Stomach smooth muscle (tissue), 2 donors: Measurements from ENCODE around the gene MRTFA.
"Not testable (repeated sequence)": the region's sequence is repeated elsewhere in the genome, so short reads cannot be mapped to it uniquely, and the experiment has no call there.

Experiments
- H3K27ac ChIP-seq: one replicate; pipeline ENCODE4 v1.7.0; 2013; ENCODE audit warnings: mild to moderate bottlenecking, low read length, inconsistent platforms
- H3K27me3 ChIP-seq, 2 donors: one replicate each; pipeline ENCODE4 v1.7.0; 2013; ENCODE audit warnings: low read length in 2 of 2; ENCODE audit not compliant: insufficient read depth in 2 of 2, control insufficient read depth in 1 of 2
- H3K36me3 ChIP-seq, 2 donors: one replicate each; pipeline ENCODE4 v1.7.0; 2013; ENCODE audit warnings: low read length in 2 of 2; ENCODE audit not compliant: control insufficient read depth in 2 of 2, insufficient read depth in 2 of 2
- H3K4me1 ChIP-seq: one replicate; pipeline ENCODE4 v1.7.0; 2013; ENCODE audit warnings: low read length; ENCODE audit not compliant: control insufficient read depth, insufficient read depth
- H3K4me3 ChIP-seq, 2 donors: one replicate each; pipeline ENCODE4 v1.7.0; 2013; ENCODE audit warnings: low read length in 2 of 2
- H3K9ac ChIP-seq, 2 donors: one replicate each; pipeline ENCODE4 v1.7.0; 2013; ENCODE audit warnings: low read length in 2 of 2, mild to moderate bottlenecking in 1 of 2
- H3K9me3 ChIP-seq, 2 donors: one replicate each; pipeline ENCODE4 v1.7.0; 2013; ENCODE audit warnings: low read length in 2 of 2; ENCODE audit not compliant: control insufficient read depth in 2 of 2
- donor health status: healthy.
- donor health status: Pancreatic carcinoma.

MRTFA gene

GRCh38 chr22:40533712-40534378 is 102.7 kb downstream of the MRTFA start:
- Histone ChIP-seq H3K9ac (no peak overlapping the region), H3K4me3 (no peak overlapping the region), H3K36me3 (no peaks in the 10 kb centered on the region), H3K27ac (no peak overlapping the region), H3K9me3 (no peaks in the 10 kb centered on the region), H3K27me3 (no peaks in the 10 kb centered on the region), H3K4me1 (peaks cover 15% of the 10 kb centered on the region)

DNA sequence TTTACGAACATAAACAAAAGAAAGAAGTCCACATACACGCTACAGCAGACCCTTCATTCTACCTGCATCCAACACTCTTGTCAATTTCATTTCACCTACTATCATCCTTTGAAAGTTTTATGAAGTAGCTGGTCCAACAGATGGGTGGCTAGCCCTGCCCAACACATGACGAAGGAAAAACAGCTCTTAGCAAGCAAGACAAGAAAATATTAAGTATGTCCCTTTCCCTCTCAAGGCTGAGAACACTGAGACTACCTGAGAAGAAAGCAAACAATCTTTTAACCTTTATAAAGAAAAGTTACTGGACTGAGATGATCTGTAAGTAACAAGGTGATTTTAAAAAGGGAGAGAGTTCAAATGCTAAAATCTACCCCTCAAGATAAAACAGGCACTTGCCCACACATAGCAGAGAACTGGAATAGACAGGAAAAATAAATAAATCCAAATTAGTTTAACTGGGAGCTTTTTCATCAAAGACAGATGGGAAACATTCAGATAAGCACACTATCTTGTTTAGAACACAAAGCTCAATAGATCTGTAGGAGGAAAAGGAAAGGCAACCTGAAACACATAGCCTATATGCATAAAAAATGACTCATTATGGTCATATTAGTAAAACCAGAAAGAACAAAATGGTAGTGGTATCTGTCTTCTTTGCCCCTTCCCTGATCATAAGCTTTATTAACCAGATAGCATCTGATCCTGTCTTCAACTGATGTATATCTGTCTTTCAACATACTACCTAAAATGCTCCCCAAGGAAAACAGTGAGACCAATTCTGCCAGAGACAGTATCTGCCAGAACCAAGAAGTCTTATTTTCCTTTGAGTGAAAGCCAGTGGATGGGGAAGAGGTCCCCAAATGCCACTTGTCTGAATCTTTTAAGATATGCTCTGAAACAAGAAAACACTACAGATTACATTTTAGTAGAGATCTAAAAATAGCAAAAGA is 104.3 kb downstream of the MRTFA start:
- H3K36me3 ChIP-seq, result no peaks in the 10 kb centered on the region
- no peaks in the 10 kb centered on the region for H3K27me3 ChIP-seq
- H3K9me3 ChIP-seq, result no peaks in the 10 kb centered on the region
- H3K9ac ChIP-seq, result no peak overlapping the region
- peak overlapping the region in 1 of 2 donors; percentile 10 for H3K4me3 ChIP-seq
- H3K27ac ChIP-seq, result no peak overlapping the region
- H3K4me1 ChIP-seq, result peaks cover 15% of the 10 kb centered on the region

DNA sequence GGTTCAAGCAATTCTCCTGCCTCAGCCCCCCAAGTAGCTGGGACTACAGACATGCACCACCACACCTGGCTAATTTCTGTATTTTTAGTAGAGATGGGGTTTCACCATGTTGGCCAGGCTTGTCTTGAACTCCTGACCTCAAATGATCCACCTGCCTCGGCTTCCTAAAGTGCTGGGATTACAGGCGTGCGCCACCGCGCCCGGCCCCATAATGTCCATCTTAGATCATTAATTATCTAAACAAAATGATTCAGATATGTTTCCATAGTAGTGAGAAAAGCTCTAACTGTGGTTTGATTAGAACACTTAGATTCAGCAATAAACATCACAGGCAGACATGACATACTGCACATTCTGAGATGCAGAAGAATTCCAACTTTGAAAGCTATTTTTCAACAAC is 106.1 kb downstream of the MRTFA start:
- not testable (repeated sequence) for H3K9ac ChIP-seq, H3K27ac ChIP-seq, H3K27me3 ChIP-seq, H3K36me3 ChIP-seq, H3K4me3 ChIP-seq, H3K9me3 ChIP-seq
- peaks cover 15% of the 10 kb centered on the region for H3K4me1 ChIP-seq

DNA sequence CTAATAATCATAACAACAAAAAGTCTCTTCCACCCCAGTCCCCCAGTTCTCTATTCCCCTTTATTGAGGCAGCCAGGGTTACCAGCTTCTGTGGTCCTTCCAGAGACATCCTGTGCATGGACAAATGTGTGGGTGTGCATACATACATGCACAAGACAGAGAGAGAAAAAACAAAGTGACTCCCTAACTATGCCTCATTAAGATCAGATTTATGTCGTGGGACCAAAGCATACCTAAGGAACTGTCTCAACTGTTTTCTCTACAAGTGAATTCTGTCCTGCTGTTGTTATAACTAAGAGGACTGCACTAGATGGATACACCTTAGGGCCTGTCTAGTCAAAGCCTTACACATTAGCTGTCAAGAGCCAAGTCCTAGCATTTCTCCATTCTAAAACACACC is 106.7 kb downstream of the MRTFA start:
- no peak overlapping the region for H3K9ac ChIP-seq
- H3K4me3 ChIP-seq, result no peak overlapping the region
- H3K36me3 ChIP-seq, result no peaks in the 10 kb centered on the region
- H3K9me3 ChIP-seq, result no peaks in the 10 kb centered on the region
- peaks cover 13% of the 10 kb centered on the region for H3K4me1 ChIP-seq
- no peaks in the 10 kb centered on the region for H3K27me3 ChIP-seq
- H3K27ac ChIP-seq, result no peak overlapping the region

DNA sequence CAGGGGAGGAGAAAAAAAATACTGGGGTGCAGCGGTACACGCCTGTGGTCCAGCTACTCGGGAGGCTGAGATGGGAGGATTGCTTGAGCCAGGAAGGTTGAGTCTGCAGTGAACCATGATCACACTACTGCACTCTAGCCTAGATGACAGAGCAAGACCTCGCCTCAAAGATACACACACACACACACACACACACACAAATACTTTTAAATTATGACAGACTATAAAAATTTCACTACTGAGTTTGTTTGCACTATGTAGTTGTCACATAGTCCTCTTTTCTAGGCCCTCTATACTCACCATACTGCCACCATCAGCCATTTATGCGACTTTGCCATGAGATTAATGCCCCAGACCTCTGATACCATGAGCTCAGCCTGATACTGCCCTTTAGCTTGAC is 109.6 kb downstream of the MRTFA start:
- no peak overlapping the region for H3K27ac ChIP-seq
- no peak overlapping the region for H3K4me3 ChIP-seq
- no peaks in the 10 kb centered on the region for H3K36me3 ChIP-seq
- H3K4me1 ChIP-seq, result peaks cover 2% of the 10 kb centered on the region
- no peaks in the 10 kb centered on the region for H3K27me3 ChIP-seq
- no peak overlapping the region for H3K9ac ChIP-seq
- H3K9me3 ChIP-seq, result no peaks in the 10 kb centered on the region

GRCh38 chr22:40525250-40525884 is 111.2 kb downstream of the MRTFA start:
- Histone ChIP-seq H3K27me3 (no peaks in the 10 kb centered on the region), H3K4me3 (no peak overlapping the region), H3K36me3 (no peaks in the 10 kb centered on the region), H3K9ac (no peak overlapping the region), H3K27ac (no peak overlapping the region), H3K9me3 (peaks cover 0 to 2% of the 10 kb centered on the region in 2 donors), H3K4me1 (peaks cover 2% of the 10 kb centered on the region)

GRCh38 chr22:40524392-40525249 is 111.9 kb downstream of the MRTFA start:
- Histone ChIP-seq H3K4me3 (no peak overlapping the region), H3K9me3 (peaks cover 0 to 3% of the 10 kb centered on the region in 2 donors), H3K4me1 (peaks cover 2% of the 10 kb centered on the region), H3K36me3 (no peaks in the 10 kb centered on the region), H3K27me3 (no peaks in the 10 kb centered on the region), H3K9ac (no peak overlapping the region), H3K27ac (no peak overlapping the region)

DNA sequence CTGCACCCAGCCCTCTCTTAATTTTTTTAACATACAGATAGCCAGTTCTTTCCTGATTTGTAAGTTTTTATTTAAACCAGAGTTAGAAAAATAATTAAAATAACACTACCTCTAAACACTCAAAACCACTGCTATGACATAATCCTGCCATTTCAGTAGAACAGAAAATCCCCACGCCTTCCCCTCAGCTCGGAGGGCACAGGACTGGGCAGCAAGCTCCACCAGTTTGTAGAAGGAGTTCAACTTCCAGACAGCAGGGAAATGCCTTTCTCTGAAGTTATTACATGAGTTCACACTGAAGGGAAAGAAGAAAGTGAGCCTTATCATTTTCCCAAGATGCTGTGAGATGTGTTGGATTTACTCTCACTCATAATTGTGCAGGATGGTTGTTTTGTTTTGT is 114.4 kb downstream of the MRTFA start:
- Histone ChIP-seq H3K27ac (no peak overlapping the region), H3K36me3 (no peaks in the 10 kb centered on the region), H3K27me3 (no peaks in the 10 kb centered on the region), H3K4me3 (no peak overlapping the region), H3K4me1 (peaks cover 2% of the 10 kb centered on the region), H3K9me3 (peaks cover 0 to 3% of the 10 kb centered on the region in 2 donors), H3K9ac (no peak overlapping the region)

DNA sequence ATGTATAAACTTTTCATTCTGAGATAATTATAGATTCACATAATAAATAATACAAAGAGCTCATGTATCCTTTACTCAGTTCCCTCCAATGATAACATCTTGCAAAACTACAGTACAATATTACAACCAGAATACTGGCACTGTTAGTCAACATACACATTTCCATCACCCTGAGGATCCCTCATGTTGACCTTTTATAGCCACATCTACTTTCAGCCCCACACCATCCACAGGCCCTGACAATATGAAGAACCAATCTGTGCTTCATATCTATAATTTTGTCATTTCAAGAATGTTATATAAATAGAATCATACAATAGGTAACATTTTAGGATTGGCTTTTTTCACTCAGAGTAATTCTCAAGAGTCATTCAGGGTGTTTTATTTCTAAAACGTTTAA is 115.5 kb downstream of the MRTFA start:
- H3K4me1 ChIP-seq, result peaks cover 2% of the 10 kb centered on the region

GRCh38 chr22:40520562-40520961 is 116.0 kb downstream of the MRTFA start:
- H3K4me3 ChIP-seq, result no peak overlapping the region
- H3K9me3 ChIP-seq, result peaks cover 0 to 3% of the 10 kb centered on the region in 2 donors
- no peak overlapping the region for H3K27ac ChIP-seq
- H3K4me1 ChIP-seq, result peaks cover 2% of the 10 kb centered on the region
- H3K36me3 ChIP-seq, result no peaks in the 10 kb centered on the region
- H3K27me3 ChIP-seq, result no peaks in the 10 kb centered on the region
- no peak overlapping the region for H3K9ac ChIP-seq

More for the DNA sequence above, 115.5 kb downstream of the MRTFA start:
- H3K27me3 ChIP-seq, result no peaks in the 10 kb centered on the region
- H3K9me3 ChIP-seq, result peaks cover 0 to 3% of the 10 kb centered on the region in 2 donors
- no peak overlapping the region for H3K27ac ChIP-seq
- no peak overlapping the region for H3K9ac ChIP-seq
- H3K36me3 ChIP-seq, result no peaks in the 10 kb centered on the region
- no peak overlapping the region for H3K4me3 ChIP-seq
